ENCODE data around the gene SHC2. TPM values are rescaled to one million over a fixed set of nuclear protein-coding genes. Genes with fewer than 3 reads are reported as not detected.

SHC2 gene
- total RNA-seq, 1 experiment from 2014 or later = 16.6 TPM

- H3K27ac Mint-ChIP-seq = no peak overlapping the region
- no CpG with 5 or more reads among the region's 14 CpGs for WGBS (ENCODE audit: extremely low coverage, insufficient read length, low lambda C conversion rate)
- H4K8ac ChIP-seq (replicated peaks; ENCODE audit: insufficient read length, low read depth, low read length) = no peak overlapping the region
- peaks cover 8% of the 10 kb centered on the region for H3K23me2 ChIP-seq (ENCODE audit: insufficient read length, low read depth, low read length, poor library complexity, severe bottlenecking)
- H3K4me2 ChIP-seq (ENCODE audit: insufficient read depth, insufficient read length, low read length) = no peak overlapping the region
- no peak overlapping the region for H3K27ac ChIP-seq (ENCODE audit: insufficient read length, low read depth, low read length)
- H3K18ac ChIP-seq (ENCODE audit: insufficient read length, low read depth, low read length) = no peak overlapping the region
- peak; percentile 24 for DNase-seq
- peaks cover 5 to 7% of the 10 kb centered on the region in 2 experiments; a peak in 3 of 5 replicates for H3K9me3 Mint-ChIP-seq
- H2BK20ac ChIP-seq (ENCODE audit: low read depth, low read length, poor library complexity, severe bottlenecking) = no peak overlapping the region
- H3K79me1 ChIP-seq (ENCODE audit: insufficient read depth, low read depth, low read length, poor library complexity, severe bottlenecking) = no peaks in the 10 kb centered on the region
- TF ChIP-seq, protein P1, sequence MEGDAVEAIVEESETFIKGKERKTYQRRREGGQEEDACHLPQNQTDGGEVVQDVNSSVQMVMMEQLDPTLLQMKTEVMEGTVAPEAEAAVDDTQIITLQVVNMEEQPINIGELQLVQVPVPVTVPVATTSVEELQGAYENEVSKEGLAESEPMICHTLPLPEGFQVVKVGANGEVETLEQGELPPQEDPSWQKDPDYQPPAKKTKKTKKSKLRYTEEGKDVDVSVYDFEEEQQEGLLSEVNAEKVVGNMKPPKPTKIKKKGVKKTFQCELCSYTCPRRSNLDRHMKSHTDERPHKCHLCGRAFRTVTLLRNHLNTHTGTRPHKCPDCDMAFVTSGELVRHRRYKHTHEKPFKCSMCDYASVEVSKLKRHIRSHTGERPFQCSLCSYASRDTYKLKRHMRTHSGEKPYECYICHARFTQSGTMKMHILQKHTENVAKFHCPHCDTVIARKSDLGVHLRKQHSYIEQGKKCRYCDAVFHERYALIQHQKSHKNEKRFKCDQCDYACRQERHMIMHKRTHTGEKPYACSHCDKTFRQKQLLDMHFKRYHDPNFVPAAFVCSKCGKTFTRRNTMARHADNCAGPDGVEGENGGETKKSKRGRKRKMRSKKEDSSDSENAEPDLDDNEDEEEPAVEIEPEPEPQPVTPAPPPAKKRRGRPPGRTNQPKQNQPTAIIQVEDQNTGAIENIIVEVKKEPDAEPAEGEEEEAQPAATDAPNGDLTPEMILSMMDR (conservative IDR thresholded peaks at IDR 0.05) = no peak
- H3K27me3 Mint-ChIP-seq (ENCODE audit: low read depth) = peaks cover 35% of the 10 kb centered on the region
- no peaks in the 10 kb centered on the region for H3K9me3 ChIP-seq (ENCODE audit: control insufficient read depth, low read depth, low read length)
- H2BK5ac ChIP-seq (ENCODE audit: insufficient read length, low read length) = no peak overlapping the region
- no peak overlapping the region for H2BK15ac ChIP-seq (ENCODE audit: low read depth, low read length)
- no peak overlapping the region for H3K23ac ChIP-seq (ENCODE audit: insufficient read length, low read depth, low read length)
- no peak overlapping the region for H4K91ac ChIP-seq (ENCODE audit: insufficient read length, low read depth, low read length)
- no peak overlapping the region for H4K5ac ChIP-seq (ENCODE audit: insufficient read length, low read depth, low read length)
- no peak overlapping the region for H2AK5ac ChIP-seq (ENCODE audit: insufficient read length, low read length)
- no peaks in the 10 kb centered on the region; the same call in 1 of the 2 replicates for H3K27me3 ChIP-seq (ENCODE audit: insufficient read depth, low read length)
- no peak overlapping the region for H2AFZ ChIP-seq (ENCODE audit: low read length)
- H3K4me1 Mint-ChIP-seq = peaks cover 12 to 15% of the 10 kb centered on the region in 2 experiments
- no peak overlapping the region for H3K4me3 Mint-ChIP-seq
- H3K79me2 ChIP-seq (ENCODE audit: insufficient read depth, low read length) = no peaks in the 10 kb centered on the region
- H2BK12ac ChIP-seq (ENCODE audit: insufficient read length, low read depth, low read length) = no peak overlapping the region
- H2BK120ac ChIP-seq (ENCODE audit: low read depth, low read length, poor library complexity, severe bottlenecking) = no peak overlapping the region
- H3K9ac ChIP-seq (ENCODE audit: extremely low read depth, insufficient read length, low read length) = no peak overlapping the region
- H3T11ph ChIP-seq (ENCODE audit: low read length) = no peak overlapping the region
- no peak overlapping the region for H3K14ac ChIP-seq (ENCODE audit: insufficient read depth, low read length)
- H3K4me1 ChIP-seq (ENCODE audit: insufficient read depth, low read length) = no peaks in the 10 kb centered on the region
- H3K36me3 Mint-ChIP-seq (ENCODE audit: insufficient read depth in 1 of 3, low read depth in 3 of 3) = peaks cover 6 to 11% (median 8%) of the 10 kb centered on the region in 3 experiments; a peak in 5 of 7 replicates
- no peaks in the 10 kb centered on the region for H4K20me1 ChIP-seq (ENCODE audit: control insufficient read depth, insufficient read depth, insufficient read length)
- no peak overlapping the region for H3K56ac ChIP-seq (ENCODE audit: insufficient read length, low read depth, low read length)
- no peak overlapping the region for H3K4ac ChIP-seq (ENCODE audit: low read depth, low read length)
Observed at GRCh38 chr19:504616-505015, 43.8 kb upstream of the SHC2 start.
